Neural cell (in vitro differentiated cells): ENCODE measurements around the gene NDC1.

Experiments used
- CTCF ChIP-seq: fragments of 450-650 bp; IDR thresholded peaks from 2 replicates; pipeline ENCODE4 v1.5.1; 2014; ENCODE audit warnings: antibody characterized with exemption, mild to moderate bottlenecking, moderate library complexity; ENCODE audit not compliant: poor library complexity, severe bottlenecking
- TAF1 ChIP-seq: IDR thresholded peaks from 2 replicates; pipeline ENCODE4 v1.6.1; 2012; ENCODE audit warnings: low read depth

GRCh38 chr1:53777272-53777671 lies 60.8 kb downstream of the NDC1 start:
- TF ChIP-seq CTCF (no peak), TAF1 (no peak)
